Brain microvascular endothelial cell (primary cell): Measurements from ENCODE around the gene GOLGA8T.
"Not testable (repeated sequence)": the region's sequence is repeated elsewhere in the genome, so short reads cannot be mapped to it uniquely, and the experiment has no call there.

Source experiments
- DNase-seq: peaks from one replicate; pipeline ENCODE4 v3.0.0-alpha.2; 2020
- H3K27ac ChIP-seq: fragments of 250-450 bp; sonication (Bioruptor Pico); 2 replicates; pipeline ENCODE4 v1.5.1; 2020; ENCODE audit warnings: mild to moderate bottlenecking, moderate library complexity
- H3K27me3 ChIP-seq: fragments of 250-450 bp; sonication (Bioruptor Pico); replicated peaks from 2 replicates; pipeline ENCODE4 v1.5.1; 2020; ENCODE audit warnings: mild to moderate bottlenecking
- H3K36me3 ChIP-seq: fragments of 250-450 bp; sonication (Bioruptor Pico); replicated peaks from 2 replicates; pipeline ENCODE4 v1.5.1; 2020; ENCODE audit warnings: mild to moderate bottlenecking
- H3K4me3 ChIP-seq: 2 replicates; pipeline ENCODE4 v1.5.1; 2011; ENCODE audit warnings: low read depth, mild to moderate bottlenecking, control low read depth, low read length, moderate library complexity
- in situ Hi-C: cut with HindIII; loops from 2 replicates; pipeline ENCODE4 v1.10.0; 2017; ENCODE audit warnings: low sequenced_read_pairs, low pct_ligation_motif_present

GOLGA8T gene

GRCh38 chr15:30134751-30135150, at the start of gene GOLGA8T:
Gene GOLGA8T (plus strand): TSS chr15:30135051. CDS start chr15:30135149, 98 bp downstream.
- H3K36me3 ChIP-seq, H3K27me3 ChIP-seq, H3K27ac ChIP-seq, DNase-seq, in situ Hi-C loops, H3K4me3 ChIP-seq: not testable (repeated sequence)

- in situ Hi-C loops, result loop anchor here (25.0 kb wide), 1 partner anchor 161 kb away; no protein-coding TSS in a partner anchor
- not testable (repeated sequence) for H3K27me3 ChIP-seq, H3K27ac ChIP-seq, H3K36me3 ChIP-seq, DNase-seq, H3K4me3 ChIP-seq
Measured at GRCh38 chr15:30097827-30098226, 37.0 kb upstream of the GOLGA8T start.

GRCh38 chr15:30102890-30103289, 32.0 kb upstream of the GOLGA8T start:
- H3K27me3 ChIP-seq, H3K36me3 ChIP-seq, in situ Hi-C loops, DNase-seq, H3K27ac ChIP-seq, H3K4me3 ChIP-seq: not testable (repeated sequence)

- H3K36me3 ChIP-seq, H3K27ac ChIP-seq, DNase-seq, in situ Hi-C loops, H3K27me3 ChIP-seq: not testable (repeated sequence)
- peak overlapping the region; percentile 37 for H3K4me3 ChIP-seq
Measured at GRCh38 chr15:30103941-30104507, 30.8 kb upstream of the GOLGA8T start.

- H3K4me3 ChIP-seq, DNase-seq, H3K27ac ChIP-seq, H3K27me3 ChIP-seq, H3K36me3 ChIP-seq, in situ Hi-C loops: not testable (repeated sequence)
Measured at GRCh38 chr15:30110591-30110990, 24.3 kb upstream of the GOLGA8T start.

GRCh38 chr15:30130066-30130465, 4.8 kb upstream of the GOLGA8T start:
- H3K27ac ChIP-seq, DNase-seq, H3K27me3 ChIP-seq, in situ Hi-C loops, H3K4me3 ChIP-seq, H3K36me3 ChIP-seq: not testable (repeated sequence)

- H3K27ac ChIP-seq, H3K36me3 ChIP-seq, DNase-seq, H3K27me3 ChIP-seq, in situ Hi-C loops, H3K4me3 ChIP-seq: not testable (repeated sequence)
Measured at GRCh38 chr15:30143246-30143645, 8.4 kb downstream of the GOLGA8T start.

GRCh38 chr15:30149891-30150290, 15.0 kb downstream of the GOLGA8T start:
- H3K4me3 ChIP-seq, H3K27ac ChIP-seq: not testable (repeated sequence)

GRCh38 chr15:30162479-30163357, 27.9 kb downstream of the GOLGA8T start:
- in situ Hi-C loops, H3K27me3 ChIP-seq, DNase-seq, H3K27ac ChIP-seq, H3K4me3 ChIP-seq, H3K36me3 ChIP-seq: not testable (repeated sequence)

More at GRCh38 chr15:30149891-30150290, 15.0 kb downstream of the GOLGA8T start:
- in situ Hi-C loops, DNase-seq, H3K36me3 ChIP-seq, H3K27me3 ChIP-seq: not testable (repeated sequence)

GRCh38 chr15:30163759-30164158, 28.9 kb downstream of the GOLGA8T start:
- H3K4me3 ChIP-seq, H3K27ac ChIP-seq, H3K36me3 ChIP-seq, DNase-seq, in situ Hi-C loops, H3K27me3 ChIP-seq: not testable (repeated sequence)

GRCh38 chr15:30164257-30164656, 29.4 kb downstream of the GOLGA8T start:
- DNase-seq, H3K27me3 ChIP-seq, in situ Hi-C loops, H3K4me3 ChIP-seq, H3K27ac ChIP-seq, H3K36me3 ChIP-seq: not testable (repeated sequence)

- H3K4me3 ChIP-seq, DNase-seq, in situ Hi-C loops, H3K36me3 ChIP-seq, H3K27me3 ChIP-seq, H3K27ac ChIP-seq: not testable (repeated sequence)
Measured at GRCh38 chr15:30167403-30167802, 32.6 kb downstream of the GOLGA8T start.

- H3K4me3 ChIP-seq, DNase-seq, H3K27ac ChIP-seq, in situ Hi-C loops, H3K27me3 ChIP-seq, H3K36me3 ChIP-seq: not testable (repeated sequence)
Measured at GRCh38 chr15:30167886-30168285, 33.0 kb downstream of the GOLGA8T start.

- DNase-seq, in situ Hi-C loops, H3K27me3 ChIP-seq, H3K27ac ChIP-seq, H3K4me3 ChIP-seq, H3K36me3 ChIP-seq: not testable (repeated sequence)
Measured at GRCh38 chr15:30171452-30171851, 36.6 kb downstream of the GOLGA8T start.
